ENCODE results near the gene RNF220. TPM values are rescaled to one million over a fixed set of nuclear protein-coding genes. Genes with fewer than 3 reads are reported as not detected.

RNF220 gene
- total RNA-seq: 10 to 100 TPM; 53.3 to 62.0 TPM

GRCh38 chr1:44405031-44405797, at the start of gene RNF220:
RNF220 (plus strand) TSS chr1:44405255.
- Histone ChIP-seq H3K27ac (no peak within 1 kb of the TSS), H3K9me3 (no peaks in the 10 kb centered on the region), H3K27me3 (peaks cover 69% of the 10 kb centered on the region), H3K36me3 (no peaks in the 10 kb centered on the region), H3K9ac (ENCODE audit: low read depth in 2 of 2, low read length in 2 of 2) (peak within 1 kb of the TSS in 1 of 2 donors; percentile 12), H3K4me3 (peak within 1 kb of the TSS; percentile 43), H3K4me1 (peaks cover 17% of the 10 kb centered on the region)
- TF ChIP-seq CTCF (IDR thresholded peaks at IDR 0.05): no peak
- intact Hi-C loops (cut with DNase I): no loop called here
- DNase-seq: peak; percentile 42

- Histone ChIP-seq H3K9ac (ENCODE audit: low read depth in 2 of 2, low read length in 2 of 2) (no peak overlapping the region), H3K4me3 (peak overlapping the region; percentile 99), H3K9me3 (no peaks in the 10 kb centered on the region), H3K27ac (no peak overlapping the region), H3K4me1 (peaks cover 13% of the 10 kb centered on the region), H3K27me3 (no peaks in the 10 kb centered on the region), H3K36me3 (no peaks in the 10 kb centered on the region)
- intact Hi-C loops (cut with DNase I): no loop called here
- no peak for TF ChIP-seq CTCF (IDR thresholded peaks at IDR 0.05)
- DNase-seq: no peak
Observed at GRCh38 chr1:44355582-44356305, 49.3 kb upstream of the RNF220 start.

- Histone ChIP-seq H3K27ac (no peak overlapping the region), H3K9me3 (no peaks in the 10 kb centered on the region), H3K4me1 (peaks cover 13% of the 10 kb centered on the region), H3K4me3 (no peak overlapping the region), H3K9ac (ENCODE audit: low read depth in 2 of 2, low read length in 2 of 2) (no peak overlapping the region), H3K27me3 (no peaks in the 10 kb centered on the region), H3K36me3 (no peaks in the 10 kb centered on the region)
- intact Hi-C loops (cut with DNase I): no loop called here
- TF ChIP-seq CTCF (IDR thresholded peaks at IDR 0.05): no peak
- DNase-seq: no peak
Observed at GRCh38 chr1:44357710-44358109, 47.3 kb upstream of the RNF220 start.

- intact Hi-C loops (cut with DNase I): no loop called here
- no peaks in the 10 kb centered on the region for H3K36me3 ChIP-seq
- H3K27me3 ChIP-seq: no peaks in the 10 kb centered on the region
- DNase-seq: no peak
- H3K4me3 ChIP-seq: no peak overlapping the region
- no peak overlapping the region for H3K9ac ChIP-seq (ENCODE audit: low read depth in 2 of 2, low read length in 2 of 2)
- no peak for TF ChIP-seq CTCF (IDR thresholded peaks at IDR 0.05)
- peaks cover 8% of the 10 kb centered on the region for H3K4me1 ChIP-seq
- no peaks in the 10 kb centered on the region for H3K9me3 ChIP-seq
- no peak overlapping the region for H3K27ac ChIP-seq
Observed at GRCh38 chr1:44359234-44359935, 45.7 kb upstream of the RNF220 start.

- intact Hi-C loops (cut with DNase I): no loop called here
Observed at GRCh38 chr1:44361478-44361877, 43.6 kb upstream of the RNF220 start.

More at GRCh38 chr1:44361478-44361877, 43.6 kb upstream of the RNF220 start:
- DNase-seq: no peak
- no peak for TF ChIP-seq CTCF (IDR thresholded peaks at IDR 0.05)
- Histone ChIP-seq H3K27ac (no peak overlapping the region), H3K4me1 (no peaks in the 10 kb centered on the region), H3K27me3 (no peaks in the 10 kb centered on the region), H3K36me3 (no peaks in the 10 kb centered on the region), H3K9ac (ENCODE audit: low read depth in 2 of 2, low read length in 2 of 2) (no peak overlapping the region), H3K9me3 (no peaks in the 10 kb centered on the region), H3K4me3 (no peak overlapping the region)

All from colonic mucosa (tissue), 4 donors.